K562 (cell line): ENCODE data around the gene CCDC183.
"Not testable (repeated sequence)": the region's sequence is repeated elsewhere in the genome, so short reads cannot be mapped to it uniquely, and the experiment has no call there.

Source experiments
- ATF7 ChIP-seq: fragments of 450-650 bp; IDR thresholded peaks from 2 replicates; pipeline ENCODE4 v1.7.1; 2014; ENCODE audit warnings: mild to moderate bottlenecking, moderate library complexity
- BHLHE40 ChIP-seq: IDR thresholded peaks from 2 replicates; pipeline ENCODE4 v1.6.1; 2011; ENCODE audit warnings: low read length, improper control_type of control experiment
- FOXK2 ChIP-seq, 2 experiments: fragments of 450-650 bp; IDR thresholded peaks in 1 of 2; conservative IDR thresholded peaks in 1 of 2; 2 replicates each; pipeline ENCODE4 v1.6.1; 2016; ENCODE audit warnings: low read depth in 2 of 2, mild to moderate bottlenecking in 1 of 2
- RBBP5 ChIP-seq: fragments of 200-600 bp; sonication (generic); IDR thresholded peaks from 2 replicates; pipeline ENCODE4 v1.6.1; 2012; ENCODE audit warnings: borderline replicate concordance, mild to moderate bottlenecking, low read length, control low read depth, inconsistent platforms; ENCODE audit not compliant: insufficient read depth, poor library complexity, severe bottlenecking
- SIX5 ChIP-seq, 2 experiments: IDR thresholded peaks; 2 replicates each; pipeline ENCODE4 v1.6.1; 2011; ENCODE audit warnings: low read length in 2 of 2, borderline replicate concordance in 1 of 2, low read depth in 1 of 2, mild to moderate bottlenecking in 1 of 2, moderate library complexity in 1 of 2; ENCODE audit not compliant: insufficient read depth in 1 of 2
- TF ChIP-seq, protein P1 (sequence below): sonication (generic); formaldehyde crosslinking; IDR thresholded peaks from 2 replicates; pipeline ENCODE4 v1.8.0; 2023; ENCODE audit warnings: mild to moderate bottlenecking, missing genetic modification reagents
- TF ChIP-seq, protein P2 (sequence below), 3 experiments: IDR thresholded peaks in 2 of 3; conservative IDR thresholded peaks in 1 of 3; 2 replicates each; pipeline ENCODE4 v1.5.1; 2011 to 2012; ENCODE audit warnings: low read length in 3 of 3, mild to moderate bottlenecking in 3 of 3, control low read depth in 2 of 3, improper control_type of control experiment in 1 of 3, inconsistent platforms in 1 of 3, low read depth in 1 of 3, mixed read lengths in 1 of 3, moderate library complexity in 1 of 3; ENCODE audit not compliant: insufficient read depth in 2 of 3
- TF ChIP-seq, protein P3 (sequence below): sonication (generic); formaldehyde crosslinking; IDR thresholded peaks from 2 replicates; pipeline ENCODE4 v1.5.0; 2020; ENCODE audit warnings: missing genetic modification reagents

GRCh38 chr9:136755302-136756133 lies 40.6 kb upstream of the CCDC183 start:
- TF ChIP-seq RBBP5; FOXK2 (conservative IDR thresholded peaks at IDR 0.05 in 1 of 2, IDR thresholded peaks at IDR 0.05 in 1 of 2; ENCODE audit: low read depth in 2 of 2); BHLHE40; SIX5 (IDR thresholded peaks at IDR 0.05; ENCODE audit: borderline replicate concordance in 1 of 2, insufficient read depth in 1 of 2, low read depth in 1 of 2, low read length in 2 of 2); ATF7: not testable (repeated sequence)
- TF ChIP-seq, protein P1, sequence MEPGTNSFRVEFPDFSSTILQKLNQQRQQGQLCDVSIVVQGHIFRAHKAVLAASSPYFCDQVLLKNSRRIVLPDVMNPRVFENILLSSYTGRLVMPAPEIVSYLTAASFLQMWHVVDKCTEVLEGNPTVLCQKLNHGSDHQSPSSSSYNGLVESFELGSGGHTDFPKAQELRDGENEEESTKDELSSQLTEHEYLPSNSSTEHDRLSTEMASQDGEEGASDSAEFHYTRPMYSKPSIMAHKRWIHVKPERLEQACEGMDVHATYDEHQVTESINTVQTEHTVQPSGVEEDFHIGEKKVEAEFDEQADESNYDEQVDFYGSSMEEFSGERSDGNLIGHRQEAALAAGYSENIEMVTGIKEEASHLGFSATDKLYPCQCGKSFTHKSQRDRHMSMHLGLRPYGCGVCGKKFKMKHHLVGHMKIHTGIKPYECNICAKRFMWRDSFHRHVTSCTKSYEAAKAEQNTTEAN (CRISPR knock-in tag), result not testable (repeated sequence)
- TF ChIP-seq, protein P2, sequence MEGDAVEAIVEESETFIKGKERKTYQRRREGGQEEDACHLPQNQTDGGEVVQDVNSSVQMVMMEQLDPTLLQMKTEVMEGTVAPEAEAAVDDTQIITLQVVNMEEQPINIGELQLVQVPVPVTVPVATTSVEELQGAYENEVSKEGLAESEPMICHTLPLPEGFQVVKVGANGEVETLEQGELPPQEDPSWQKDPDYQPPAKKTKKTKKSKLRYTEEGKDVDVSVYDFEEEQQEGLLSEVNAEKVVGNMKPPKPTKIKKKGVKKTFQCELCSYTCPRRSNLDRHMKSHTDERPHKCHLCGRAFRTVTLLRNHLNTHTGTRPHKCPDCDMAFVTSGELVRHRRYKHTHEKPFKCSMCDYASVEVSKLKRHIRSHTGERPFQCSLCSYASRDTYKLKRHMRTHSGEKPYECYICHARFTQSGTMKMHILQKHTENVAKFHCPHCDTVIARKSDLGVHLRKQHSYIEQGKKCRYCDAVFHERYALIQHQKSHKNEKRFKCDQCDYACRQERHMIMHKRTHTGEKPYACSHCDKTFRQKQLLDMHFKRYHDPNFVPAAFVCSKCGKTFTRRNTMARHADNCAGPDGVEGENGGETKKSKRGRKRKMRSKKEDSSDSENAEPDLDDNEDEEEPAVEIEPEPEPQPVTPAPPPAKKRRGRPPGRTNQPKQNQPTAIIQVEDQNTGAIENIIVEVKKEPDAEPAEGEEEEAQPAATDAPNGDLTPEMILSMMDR (IDR thresholded peaks at IDR 0.05 in 2 of 3, conservative IDR thresholded peaks at IDR 0.05 in 1 of 3; ENCODE audit: insufficient read depth in 2 of 3, low read depth in 1 of 3, low read length in 3 of 3), result not testable (repeated sequence)
- TF ChIP-seq, protein P3, sequence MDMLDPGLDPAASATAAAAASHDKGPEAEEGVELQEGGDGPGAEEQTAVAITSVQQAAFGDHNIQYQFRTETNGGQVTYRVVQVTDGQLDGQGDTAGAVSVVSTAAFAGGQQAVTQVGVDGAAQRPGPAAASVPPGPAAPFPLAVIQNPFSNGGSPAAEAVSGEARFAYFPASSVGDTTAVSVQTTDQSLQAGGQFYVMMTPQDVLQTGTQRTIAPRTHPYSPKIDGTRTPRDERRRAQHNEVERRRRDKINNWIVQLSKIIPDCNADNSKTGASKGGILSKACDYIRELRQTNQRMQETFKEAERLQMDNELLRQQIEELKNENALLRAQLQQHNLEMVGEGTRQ (CRISPR knock-in tag), result not testable (repeated sequence)
